ENCODE results near the gene FILIP1. TPM values are rescaled to one million over a fixed set of nuclear protein-coding genes. Genes with fewer than 3 reads are reported as not detected.

Gene FILIP1
- total RNA-seq, 2 experiments from 2014 or later: not detected

DNA sequence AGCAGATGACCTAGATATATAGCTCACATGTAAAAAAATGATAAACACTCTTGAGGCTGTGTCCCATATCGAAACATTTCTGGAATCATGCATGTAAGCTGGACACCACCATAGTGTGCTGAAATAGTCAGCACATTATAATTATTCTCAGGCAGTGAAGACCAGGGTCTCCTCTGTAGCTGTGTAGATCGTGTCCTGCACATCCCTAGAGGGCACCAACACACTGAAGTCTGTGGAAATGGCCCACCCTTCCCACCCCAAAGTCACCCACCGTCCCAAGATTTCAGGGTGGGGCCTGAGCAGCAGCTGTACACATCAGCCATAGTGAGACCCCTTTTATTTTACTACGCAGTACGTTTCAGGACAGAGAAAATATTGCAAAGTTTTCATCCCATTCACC is 188.0 kb downstream of the FILIP1 start:
- Histone ChIP-seq H3K9me2 (ENCODE audit: insufficient read depth, low read length) (no peaks in the 10 kb centered on the region), H3K4me2 (ENCODE audit: low read length) (no peak overlapping the region), H2AFZ (ENCODE audit: low read length) (no peak overlapping the region), H4K20me1 (ENCODE audit: insufficient read depth, low read length) (no peaks in the 10 kb centered on the region), H3K36me3 (ENCODE audit: insufficient read depth, low read length) (no peaks in the 10 kb centered on the region), H3K4me3 (ENCODE audit: low read depth, low read length, poor library complexity, severe bottlenecking) (no peak overlapping the region), H3K4me1 (ENCODE audit: insufficient read depth, low read length, poor library complexity, severe bottlenecking) (no peaks in the 10 kb centered on the region), H3K79me2 (ENCODE audit: insufficient read depth, low read depth, low read length) (no peaks in the 10 kb centered on the region), H3K9me3 (ENCODE audit: low read length) (no peaks in the 10 kb centered on the region), H3K27ac (ENCODE audit: low read depth, low read length, poor library complexity, severe bottlenecking) (no peak overlapping the region)
- CTCF ChIA-PET (ENCODE audit: unreplicated experiment): no interaction called here
- POLR2A ChIA-PET: interaction anchor here (0.7 kb wide), 1 partner anchor 115 kb away, joined by 3 read pairs; no protein-coding TSS in a partner anchor
- BruUV-seq (replicated peaks): no TSS peak
- no peak for TF ChIP-seq EZH2phosphoT487 (IDR thresholded peaks at IDR 0.05; ENCODE audit: borderline replicate concordance, low read depth, low read length)
- no peak for TF ChIP-seq CTCF (conservative IDR thresholded peaks at IDR 0.05; ENCODE audit: low read length)
- intact Hi-C loops (cut with micrococcal nuclease; ENCODE audit: unreplicated experiment): no loop called here
- DNase-seq (ENCODE audit: low spot score): no peak

DNA sequence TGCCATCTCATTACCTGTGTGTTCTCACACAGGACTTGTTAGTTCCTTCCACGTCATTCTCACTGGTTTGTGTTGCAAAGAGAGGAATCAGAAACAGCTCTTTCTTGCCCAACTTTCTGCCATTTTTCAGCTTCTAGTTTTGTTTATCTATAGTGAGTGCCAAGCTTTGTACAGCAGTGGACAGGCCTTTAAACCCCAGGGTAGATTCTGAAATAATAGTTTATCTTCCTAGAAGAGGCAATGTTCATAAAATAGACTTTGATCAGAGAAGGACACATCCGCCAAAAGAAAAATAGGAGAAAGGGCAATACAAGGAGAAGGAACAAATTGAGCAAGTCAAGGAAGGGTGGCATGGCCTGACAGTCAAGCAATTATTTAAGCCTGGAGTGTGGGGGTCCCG is 191.3 kb downstream of the FILIP1 start:
- Histone ChIP-seq H3K79me2 (ENCODE audit: insufficient read depth, low read depth, low read length) (no peaks in the 10 kb centered on the region), H3K27ac (ENCODE audit: low read depth, low read length, poor library complexity, severe bottlenecking) (no peak overlapping the region), H3K9me2 (ENCODE audit: insufficient read depth, low read length) (no peaks in the 10 kb centered on the region), H3K4me2 (ENCODE audit: low read length) (no peak overlapping the region), H3K4me1 (ENCODE audit: insufficient read depth, low read length, poor library complexity, severe bottlenecking) (no peaks in the 10 kb centered on the region), H2AFZ (ENCODE audit: low read length) (no peak overlapping the region), H4K20me1 (ENCODE audit: insufficient read depth, low read length) (no peaks in the 10 kb centered on the region), H3K36me3 (ENCODE audit: insufficient read depth, low read length) (no peaks in the 10 kb centered on the region), H3K9me3 (ENCODE audit: low read length) (no peaks in the 10 kb centered on the region), H3K4me3 (ENCODE audit: low read depth, low read length, poor library complexity, severe bottlenecking) (no peak overlapping the region)
- no peak for DNase-seq (ENCODE audit: low spot score)
- BruUV-seq (replicated peaks): no TSS peak
- intact Hi-C loops (cut with micrococcal nuclease; ENCODE audit: unreplicated experiment): no loop called here
- TF ChIP-seq EZH2phosphoT487 (IDR thresholded peaks at IDR 0.05; ENCODE audit: borderline replicate concordance, low read depth, low read length): no peak
- TF ChIP-seq CTCF (conservative IDR thresholded peaks at IDR 0.05; ENCODE audit: low read length): no peak
- CTCF ChIA-PET (ENCODE audit: unreplicated experiment): no interaction called here
- POLR2A ChIA-PET: no interaction called here

DNA sequence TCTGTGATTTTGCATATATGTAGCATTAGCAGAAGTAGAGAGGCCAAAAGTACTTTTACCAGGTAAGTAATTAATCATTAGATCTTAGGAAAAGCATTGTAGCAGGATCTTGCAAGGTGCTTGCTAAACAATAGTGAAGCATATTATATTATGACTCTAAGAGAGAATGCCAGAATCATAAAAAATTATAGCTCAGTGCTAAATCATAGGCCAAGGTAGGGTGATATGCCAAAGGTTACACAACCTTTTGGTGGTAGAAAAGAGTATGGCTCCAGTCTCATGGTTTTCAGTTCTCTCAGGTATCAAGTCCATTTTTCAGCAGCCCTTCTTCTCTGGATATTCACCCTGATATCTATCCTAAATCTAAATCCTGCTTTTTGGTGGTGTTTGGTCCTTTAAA is 192.1 kb downstream of the FILIP1 start:
- POLR2A ChIA-PET: interaction anchor here (2.6 kb wide), 1 partner anchor 10 kb away, joined by 8 read pairs; no protein-coding TSS in a partner anchor
- H3K4me3 ChIP-seq (ENCODE audit: low read depth, low read length, poor library complexity, severe bottlenecking): no peak overlapping the region
- no peaks in the 10 kb centered on the region for H3K79me2 ChIP-seq (ENCODE audit: insufficient read depth, low read depth, low read length)
- no peak overlapping the region for H3K27ac ChIP-seq (ENCODE audit: low read depth, low read length, poor library complexity, severe bottlenecking)
- CTCF ChIA-PET (ENCODE audit: unreplicated experiment): no interaction called here
- no peaks in the 10 kb centered on the region for H3K9me3 ChIP-seq (ENCODE audit: low read length)
- H4K20me1 ChIP-seq (ENCODE audit: insufficient read depth, low read length): no peaks in the 10 kb centered on the region
- H3K4me2 ChIP-seq (ENCODE audit: low read length): no peak overlapping the region
- DNase-seq (ENCODE audit: low spot score): no peak
- no peaks in the 10 kb centered on the region for H3K4me1 ChIP-seq (ENCODE audit: insufficient read depth, low read length, poor library complexity, severe bottlenecking)
- H3K9me2 ChIP-seq (ENCODE audit: insufficient read depth, low read length): no peaks in the 10 kb centered on the region
- no peaks in the 10 kb centered on the region for H3K36me3 ChIP-seq (ENCODE audit: insufficient read depth, low read length)
- BruUV-seq (replicated peaks): no TSS peak
- H2AFZ ChIP-seq (ENCODE audit: low read length): no peak overlapping the region
- TF ChIP-seq CTCF (conservative IDR thresholded peaks at IDR 0.05; ENCODE audit: low read length): no peak
- TF ChIP-seq EZH2phosphoT487 (IDR thresholded peaks at IDR 0.05; ENCODE audit: borderline replicate concordance, low read depth, low read length): no peak
- intact Hi-C loops (cut with micrococcal nuclease; ENCODE audit: unreplicated experiment): no loop called here

Measured in OCI-LY7 (cell line).